C4-2B (cell line): Measurements from ENCODE around the gene ARHGAP22.

Experiments used
- H3K27ac ChIP-seq: fragments of 450-650 bp; 2 replicates; pipeline ENCODE4 v1.5.1; 2017
- CTCF ChIP-seq: fragments of 450-650 bp; conservative IDR thresholded peaks from 2 replicates; pipeline ENCODE4 v1.5.1; 2017; ENCODE audit warnings: mild to moderate bottlenecking
- ZFX ChIP-seq: fragments of 450-650 bp; IDR thresholded peaks from 2 replicates; pipeline ENCODE4 v1.6.1; 2017

ARHGAP22 gene

GRCh38 chr10:48627984-48628609, 23.2 kb upstream of the ARHGAP22 start:
- no peak for TF ChIP-seq CTCF
- TF ChIP-seq ZFX, result no peak
- no peak overlapping the region for H3K27ac ChIP-seq

DNA sequence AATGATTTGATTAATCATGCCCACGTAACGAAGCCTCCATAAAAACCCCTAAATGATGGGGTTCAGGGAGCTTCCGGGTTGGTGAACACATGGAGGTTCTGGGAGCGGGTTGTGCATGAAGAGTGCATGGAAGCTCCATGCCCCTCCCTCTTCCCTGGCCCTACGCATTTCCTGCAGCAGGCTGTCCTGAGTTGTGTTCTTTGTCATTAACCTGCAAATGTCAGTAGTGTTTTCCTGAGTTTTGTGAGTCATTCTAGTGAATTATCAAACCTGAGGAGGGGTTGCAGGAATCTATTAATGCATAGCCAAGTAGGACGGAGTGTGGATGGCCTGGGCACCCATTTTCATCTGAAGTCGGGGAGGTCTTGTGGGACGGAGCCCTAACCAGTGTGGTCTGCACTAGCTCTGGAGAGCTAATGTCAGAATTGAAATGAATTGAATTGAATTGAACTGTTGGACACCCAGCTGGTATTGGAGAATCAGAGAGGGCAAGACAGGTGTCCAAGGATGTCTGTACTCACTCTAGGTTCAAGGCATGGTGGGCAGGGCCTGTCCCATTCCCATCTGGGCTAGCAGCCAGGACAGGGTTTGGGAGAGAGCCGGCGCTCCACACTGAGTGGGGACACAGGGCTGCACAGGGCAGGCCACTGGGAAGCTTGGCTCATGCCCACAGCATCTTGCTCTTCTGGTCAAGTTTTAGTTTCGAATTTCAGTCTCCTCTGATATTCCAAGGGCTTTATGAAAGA, 22.3 kb upstream of the ARHGAP22 start:
- H3K27ac ChIP-seq, result no peak overlapping the region
- TF ChIP-seq ZFX (no peak), CTCF (no peak)

DNA sequence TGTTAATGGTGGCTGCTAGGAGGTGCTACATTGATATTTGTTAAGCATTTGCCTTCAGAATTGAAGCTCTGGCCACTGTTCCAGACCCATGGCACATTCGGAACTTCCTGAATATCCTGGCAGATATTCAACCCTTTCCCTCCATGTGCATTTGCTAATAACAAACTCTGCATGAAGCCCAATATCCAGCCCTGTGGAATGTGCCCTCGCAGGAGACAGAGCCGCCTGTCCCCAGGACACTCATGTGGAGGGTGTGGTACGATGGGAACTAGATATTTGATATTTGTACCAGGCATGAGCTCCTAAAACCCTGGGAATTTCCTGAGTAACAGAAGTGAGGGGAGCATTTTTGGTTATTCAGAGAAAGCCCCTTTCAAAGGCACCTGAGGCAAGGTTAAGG, 21.6 kb upstream of the ARHGAP22 start:
- TF ChIP-seq CTCF (no peak), ZFX (no peak)
- H3K27ac ChIP-seq, result no peak overlapping the region

- H3K27ac ChIP-seq, result no peak overlapping the region
- TF ChIP-seq ZFX (no peak), CTCF (no peak)
Observed at GRCh38 chr10:48625826-48626134, 20.9 kb upstream of the ARHGAP22 start.

DNA sequence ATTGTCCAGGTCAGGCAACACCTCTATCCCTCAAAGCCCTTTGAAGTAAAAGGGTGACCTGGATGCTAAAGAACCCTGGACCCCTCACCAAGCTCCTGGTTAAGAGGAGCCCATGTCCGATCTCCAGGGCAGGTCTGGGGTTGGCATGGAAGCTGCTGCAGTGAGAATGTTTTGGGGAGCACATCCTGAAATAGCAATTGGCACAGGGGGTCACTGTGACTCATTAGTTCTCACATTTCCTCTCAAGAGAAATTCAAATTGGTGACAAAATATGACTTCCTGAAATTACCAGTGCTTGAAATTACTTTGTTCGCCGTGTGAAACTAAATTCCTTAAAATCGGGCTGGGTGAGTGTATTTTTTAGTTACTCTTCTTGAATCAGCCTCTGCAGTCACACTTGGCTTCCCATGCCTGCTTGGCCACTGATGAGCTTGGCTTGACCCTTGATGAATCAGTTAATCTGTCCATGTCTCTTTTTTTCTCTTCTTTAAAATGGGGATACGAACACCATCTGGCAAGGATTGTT, 18.8 kb upstream of the ARHGAP22 start:
- no peak for TF ChIP-seq CTCF
- no peak for TF ChIP-seq ZFX
- no peak overlapping the region for H3K27ac ChIP-seq

DNA sequence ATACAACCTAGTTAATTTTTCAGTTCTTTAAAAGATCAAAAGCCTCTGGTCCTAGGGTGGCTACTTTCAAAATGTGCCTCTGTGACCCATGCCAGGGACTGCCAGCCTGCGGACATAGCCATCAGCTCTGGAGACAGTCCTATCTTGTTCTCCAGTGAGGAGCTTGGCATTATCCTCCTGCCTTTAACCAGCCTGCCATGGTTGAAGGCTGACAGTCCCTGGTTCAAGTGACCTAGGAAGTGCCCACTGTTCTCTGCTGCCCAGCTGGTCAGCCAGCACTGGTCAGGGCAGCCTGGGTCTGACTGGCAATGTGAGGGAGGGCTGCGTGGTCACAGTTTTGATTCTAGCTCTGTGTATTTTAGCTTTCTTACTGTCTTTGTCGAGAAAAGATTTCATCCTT, 18.1 kb upstream of the ARHGAP22 start:
- H3K27ac ChIP-seq, result no peak overlapping the region

More for the DNA sequence above, 18.1 kb upstream of the ARHGAP22 start:
- TF ChIP-seq ZFX (no peak), CTCF (no peak)
